ENCODE measurements around the gene CSAD. TPM values are rescaled to one million over a fixed set of nuclear protein-coding genes. Genes with fewer than 3 reads are reported as not detected.

The CSAD gene
- total RNA-seq, 1 donor = 9.4 TPM

DNA sequence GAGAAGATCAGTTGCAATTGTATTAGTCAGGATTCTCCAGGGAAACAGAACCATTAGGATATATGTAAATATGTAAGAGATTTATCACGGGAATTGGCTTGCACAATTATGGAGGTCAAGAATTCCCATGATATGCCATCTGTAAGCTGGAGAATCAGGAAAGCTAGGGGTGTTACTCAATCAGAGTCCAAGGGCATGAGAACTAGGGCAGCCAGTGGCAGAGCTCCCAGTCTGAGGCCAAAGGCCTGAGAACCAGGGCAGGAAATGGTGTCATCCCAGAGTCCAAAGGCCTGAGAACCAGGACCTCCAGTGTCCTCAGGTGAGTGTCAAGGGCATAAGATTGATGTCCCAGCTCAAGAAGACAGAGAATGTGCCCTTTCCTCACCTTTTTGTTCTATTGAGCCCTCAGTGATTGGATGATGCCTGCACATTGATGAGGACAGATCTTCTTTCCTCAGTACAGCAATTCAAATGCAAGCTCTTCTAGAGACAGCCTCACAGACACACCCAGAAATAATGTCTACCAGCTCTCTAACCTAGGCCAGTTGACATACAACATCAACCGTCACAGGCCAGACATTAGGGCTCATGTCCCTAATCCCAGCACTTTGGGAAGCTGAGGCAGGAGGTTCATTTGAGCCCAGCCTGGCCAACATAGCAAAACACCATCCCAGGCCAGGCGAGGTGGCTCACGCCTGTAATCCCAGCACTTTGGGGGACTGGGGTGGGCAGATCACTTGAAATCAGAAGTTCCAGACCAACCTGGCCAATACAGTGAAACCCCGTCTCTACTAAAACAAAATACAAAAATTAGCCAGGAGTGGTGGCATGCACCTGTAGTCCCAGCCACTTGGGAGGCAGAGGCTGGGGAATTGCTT, 35.1 kb downstream of the CSAD start:
- Histone ChIP-seq H3K9me3 (ENCODE audit: low read depth, low read length) (no peaks in the 10 kb centered on the region), H3K27ac (ENCODE audit: low read depth, low read length) (peak overlapping the region; percentile 52), H3K79me2 (ENCODE audit: insufficient read depth, low read length) (no peaks in the 10 kb centered on the region), H3K4me3 (ENCODE audit: insufficient read depth, low read length) (no peak overlapping the region), H3K4me1 (ENCODE audit: insufficient read depth, low read length) (peaks cover 7% of the 10 kb centered on the region), H2AFZ (ENCODE audit: low read length) (peak overlapping the region; percentile 56), H3K4me2 (ENCODE audit: insufficient read depth, low read length) (no peak overlapping the region), H3K27me3 (ENCODE audit: insufficient read depth, low read length) (no peaks in the 10 kb centered on the region), H3K36me3 (ENCODE audit: insufficient read depth, low read length) (no peaks in the 10 kb centered on the region), H4K20me1 (ENCODE audit: insufficient read depth, low read length) (no peaks in the 10 kb centered on the region)
- TF ChIP-seq, protein P1, sequence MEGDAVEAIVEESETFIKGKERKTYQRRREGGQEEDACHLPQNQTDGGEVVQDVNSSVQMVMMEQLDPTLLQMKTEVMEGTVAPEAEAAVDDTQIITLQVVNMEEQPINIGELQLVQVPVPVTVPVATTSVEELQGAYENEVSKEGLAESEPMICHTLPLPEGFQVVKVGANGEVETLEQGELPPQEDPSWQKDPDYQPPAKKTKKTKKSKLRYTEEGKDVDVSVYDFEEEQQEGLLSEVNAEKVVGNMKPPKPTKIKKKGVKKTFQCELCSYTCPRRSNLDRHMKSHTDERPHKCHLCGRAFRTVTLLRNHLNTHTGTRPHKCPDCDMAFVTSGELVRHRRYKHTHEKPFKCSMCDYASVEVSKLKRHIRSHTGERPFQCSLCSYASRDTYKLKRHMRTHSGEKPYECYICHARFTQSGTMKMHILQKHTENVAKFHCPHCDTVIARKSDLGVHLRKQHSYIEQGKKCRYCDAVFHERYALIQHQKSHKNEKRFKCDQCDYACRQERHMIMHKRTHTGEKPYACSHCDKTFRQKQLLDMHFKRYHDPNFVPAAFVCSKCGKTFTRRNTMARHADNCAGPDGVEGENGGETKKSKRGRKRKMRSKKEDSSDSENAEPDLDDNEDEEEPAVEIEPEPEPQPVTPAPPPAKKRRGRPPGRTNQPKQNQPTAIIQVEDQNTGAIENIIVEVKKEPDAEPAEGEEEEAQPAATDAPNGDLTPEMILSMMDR (IDR thresholded peaks at IDR 0.05; ENCODE audit: extremely low read depth, low read depth, low read length) = no peak
- DNase-seq (ENCODE audit: insufficient read length, low spot score, missing footprints) = peak; percentile 45

DNA sequence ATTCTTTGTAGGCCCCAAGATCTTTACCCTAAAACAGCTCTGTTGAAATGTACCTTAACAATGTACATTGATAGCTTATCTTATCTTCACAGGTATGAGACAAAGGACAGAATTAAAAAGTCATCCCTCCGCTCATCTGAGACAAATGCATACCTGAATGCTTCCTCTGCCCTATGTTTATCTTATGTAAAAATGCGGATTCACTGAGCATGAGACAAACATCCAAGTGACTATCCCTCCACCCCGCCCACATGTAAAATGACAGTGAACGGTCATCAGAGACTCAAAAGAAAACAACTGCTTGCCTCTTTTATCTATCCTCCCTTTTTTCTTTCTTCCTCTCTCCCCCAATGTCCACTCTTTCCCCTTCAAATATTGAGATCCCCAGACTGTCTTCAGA, 37.4 kb downstream of the CSAD start:
- H3K36me3 ChIP-seq (ENCODE audit: insufficient read depth, low read length) = no peaks in the 10 kb centered on the region
- H3K27ac ChIP-seq (ENCODE audit: low read depth, low read length) = no peak overlapping the region
- DNase-seq (ENCODE audit: insufficient read length, low spot score, missing footprints) = no peak
- H2AFZ ChIP-seq (ENCODE audit: low read length) = no peak overlapping the region
- no peaks in the 10 kb centered on the region for H3K27me3 ChIP-seq (ENCODE audit: insufficient read depth, low read length)
- H4K20me1 ChIP-seq (ENCODE audit: insufficient read depth, low read length) = no peaks in the 10 kb centered on the region
- H3K4me1 ChIP-seq (ENCODE audit: insufficient read depth, low read length) = peaks cover 7% of the 10 kb centered on the region
- H3K9me3 ChIP-seq (ENCODE audit: low read depth, low read length) = no peaks in the 10 kb centered on the region
- no peak overlapping the region for H3K4me3 ChIP-seq (ENCODE audit: insufficient read depth, low read length)
- no peak overlapping the region for H3K4me2 ChIP-seq (ENCODE audit: insufficient read depth, low read length)
- H3K79me2 ChIP-seq (ENCODE audit: insufficient read depth, low read length) = no peaks in the 10 kb centered on the region
- TF ChIP-seq, protein P1 (IDR thresholded peaks at IDR 0.05; ENCODE audit: extremely low read depth, low read depth, low read length) = no peak

DNA sequence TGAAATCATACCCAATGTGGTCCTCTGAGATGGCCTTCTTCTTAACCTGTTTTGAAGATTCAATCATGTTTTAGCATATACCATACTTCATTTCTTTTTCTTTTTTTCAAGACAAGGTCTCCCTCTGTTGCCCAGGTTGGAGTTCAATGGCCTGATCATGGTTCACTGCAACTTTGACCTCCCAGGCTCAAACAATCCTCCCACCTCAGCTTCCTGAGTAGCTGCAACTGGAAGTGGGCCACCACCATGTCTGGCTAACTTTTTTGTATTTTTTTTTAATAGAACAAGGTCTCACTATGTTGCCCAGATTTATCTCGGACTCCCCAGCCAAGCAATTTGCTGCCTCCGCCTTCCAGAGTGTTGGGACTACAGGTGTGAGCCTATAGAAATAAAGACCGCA, 47.0 kb downstream of the CSAD start:
- Histone ChIP-seq H3K9me3 (ENCODE audit: low read depth, low read length) (peaks cover 2% of the 10 kb centered on the region), H3K4me2 (ENCODE audit: insufficient read depth, low read length) (no peak overlapping the region), H2AFZ (ENCODE audit: low read length) (no peak overlapping the region), H3K4me3 (ENCODE audit: insufficient read depth, low read length) (no peak overlapping the region), H3K36me3 (ENCODE audit: insufficient read depth, low read length) (no peaks in the 10 kb centered on the region), H3K4me1 (ENCODE audit: insufficient read depth, low read length) (no peaks in the 10 kb centered on the region), H3K27ac (ENCODE audit: low read depth, low read length) (no peak overlapping the region), H4K20me1 (ENCODE audit: insufficient read depth, low read length) (no peaks in the 10 kb centered on the region), H3K27me3 (ENCODE audit: insufficient read depth, low read length) (no peaks in the 10 kb centered on the region), H3K79me2 (ENCODE audit: insufficient read depth, low read length) (no peaks in the 10 kb centered on the region)
- TF ChIP-seq, protein P1 (IDR thresholded peaks at IDR 0.05; ENCODE audit: extremely low read depth, low read depth, low read length) = no peak
- no peak for DNase-seq (ENCODE audit: insufficient read length, low spot score, missing footprints)

DNA sequence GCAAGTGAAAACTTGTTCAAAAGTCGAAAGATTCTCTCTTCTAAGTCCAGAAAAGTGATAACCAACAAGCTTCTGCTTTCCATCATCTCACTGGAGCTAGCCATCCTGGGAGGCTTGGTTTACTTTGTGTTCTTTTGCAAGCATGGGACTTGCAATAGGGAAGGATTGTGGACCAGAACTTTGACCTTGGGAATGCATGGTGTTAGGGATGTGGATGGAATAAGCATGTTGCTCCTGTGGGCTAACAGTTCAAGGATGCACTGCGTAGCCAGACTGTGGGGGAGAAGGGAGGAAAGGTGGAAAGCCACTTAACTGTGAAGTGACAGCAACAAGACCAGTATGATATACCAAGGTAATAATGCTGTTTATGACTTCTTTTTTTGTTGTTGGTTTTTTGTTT, 48.9 kb downstream of the CSAD start:
- H3K9me3 ChIP-seq (ENCODE audit: low read depth, low read length) = peaks cover 2% of the 10 kb centered on the region
- H3K36me3 ChIP-seq (ENCODE audit: insufficient read depth, low read length) = no peaks in the 10 kb centered on the region
- no peak overlapping the region for H3K4me3 ChIP-seq (ENCODE audit: insufficient read depth, low read length)
- no peaks in the 10 kb centered on the region for H3K4me1 ChIP-seq (ENCODE audit: insufficient read depth, low read length)
- TF ChIP-seq, protein P1 (IDR thresholded peaks at IDR 0.05; ENCODE audit: extremely low read depth, low read depth, low read length) = no peak
- no peak overlapping the region for H2AFZ ChIP-seq (ENCODE audit: low read length)
- H3K4me2 ChIP-seq (ENCODE audit: insufficient read depth, low read length) = no peak overlapping the region
- H3K79me2 ChIP-seq (ENCODE audit: insufficient read depth, low read length) = no peaks in the 10 kb centered on the region
- no peak for DNase-seq (ENCODE audit: insufficient read length, low spot score, missing footprints)
- H3K27me3 ChIP-seq (ENCODE audit: insufficient read depth, low read length) = no peaks in the 10 kb centered on the region
- H3K27ac ChIP-seq (ENCODE audit: low read depth, low read length) = no peak overlapping the region
- H4K20me1 ChIP-seq (ENCODE audit: insufficient read depth, low read length) = no peaks in the 10 kb centered on the region
